GM23338 (cell line): ENCODE measurements around the gene CAPN1. TPM values are rescaled to one million over a fixed set of nuclear protein-coding genes. Genes with fewer than 3 reads are reported as not detected.
A peak's percentile ranks its signal among the peaks of the same experiment; 100 is the strongest.
"Not testable (repeated sequence)": the region's sequence is repeated elsewhere in the genome, so short reads cannot be mapped to it uniquely, and the experiment has no call there.

Experiments
- ATAC-seq: fragments of 200-7000 bp; cut with Tn5 transposase; 3 replicates; pipeline ENCODE4 v1.9.1; 2020
- DNase-seq: peaks from one replicate; pipeline ENCODE4 v3.0.0-alpha.2; 2015; ENCODE audit warnings: low spot score
- H2AFZ ChIP-seq: fragments of 200-600 bp; sonication (generic); 2 replicates; pipeline ENCODE4 v1.8.0; 2016; ENCODE audit warnings: antibody characterized with exemption, mild to moderate bottlenecking, moderate library complexity
- H3F3A ChIP-seq: fragments of 200-600 bp; sonication (generic); replicated peaks from 2 replicates; pipeline ENCODE4 v1.8.0; 2017; ENCODE audit warnings: antibody characterized with exemption, mixed run types, low read depth
- H3K27ac ChIP-seq: fragments of 200-600 bp; sonication (generic); 2 replicates; pipeline ENCODE4 v1.6.1; 2016; ENCODE audit warnings: low read depth
- H3K27me3 ChIP-seq: fragments of 200-600 bp; sonication (generic); 2 replicates; pipeline ENCODE4 v1.8.0; 2016; ENCODE audit warnings: mild to moderate bottlenecking, mixed run types, moderate library complexity; ENCODE audit not compliant: insufficient read depth
- H3K36me3 ChIP-seq: fragments of 200-600 bp; sonication (generic); 2 replicates; pipeline ENCODE4 v1.8.0; 2016; ENCODE audit warnings: mild to moderate bottlenecking; ENCODE audit not compliant: insufficient read depth
- H3K4me1 ChIP-seq: fragments of 200-600 bp; sonication (generic); 2 replicates; pipeline ENCODE4 v1.8.0; 2016; ENCODE audit warnings: mild to moderate bottlenecking, moderate library complexity; ENCODE audit not compliant: insufficient read depth
- H3K4me2 ChIP-seq: fragments of 200-600 bp; sonication (generic); 2 replicates; pipeline ENCODE4 v1.7.1; 2017; ENCODE audit warnings: mixed run types
- H3K4me3 ChIP-seq: fragments of 200-600 bp; sonication (generic); 2 replicates; pipeline ENCODE4 v1.6.1; 2016; ENCODE audit warnings: mixed run types
- H3K79me2 ChIP-seq: fragments of 200-600 bp; sonication (generic); replicated peaks from 2 replicates; pipeline ENCODE4 v1.8.0; 2017; ENCODE audit warnings: mild to moderate bottlenecking; ENCODE audit not compliant: insufficient read depth
- H3K9me2 ChIP-seq: fragments of 200-600 bp; sonication (generic); 2 replicates; pipeline ENCODE4 v1.8.0; 2017; ENCODE audit not compliant: insufficient read depth
- H4K20me1 ChIP-seq: fragments of 200-600 bp; sonication (generic); replicated peaks from 2 replicates; pipeline ENCODE4 v1.8.0; 2017; ENCODE audit warnings: mild to moderate bottlenecking; ENCODE audit not compliant: insufficient read depth
- H3K27ac Mint-ChIP-seq: 2 replicates; pipeline ENCODE4 v1.8.0; 2020; ENCODE audit warnings: inconsistent platforms, mild to moderate bottlenecking, moderate library complexity, mixed read lengths
- H3K27me3 Mint-ChIP-seq: 3 replicates; pipeline ENCODE4 v1.8.0; 2022; ENCODE audit warnings: low read depth, mild to moderate bottlenecking, moderate library complexity, mixed read lengths, inconsistent platforms; ENCODE audit not compliant: insufficient read depth, poor library complexity
- H3K36me3 Mint-ChIP-seq: 3 replicates; pipeline ENCODE4 v1.8.0; 2021; ENCODE audit warnings: low read depth, mild to moderate bottlenecking, inconsistent platforms, moderate library complexity, mixed read lengths
- H3K4me1 Mint-ChIP-seq: 3 replicates; pipeline ENCODE4 v1.8.0; 2020; ENCODE audit warnings: mild to moderate bottlenecking, inconsistent platforms, mixed read lengths
- H3K4me3 Mint-ChIP-seq: 3 replicates; pipeline ENCODE4 v1.8.0; 2021; ENCODE audit warnings: moderate library complexity, mild to moderate bottlenecking, inconsistent platforms, mixed read lengths
- H3K9me3 Mint-ChIP-seq: 3 replicates; pipeline ENCODE4 v1.8.0; 2020; ENCODE audit warnings: moderate library complexity, mild to moderate bottlenecking, inconsistent platforms, mixed read lengths
- JUNB ChIP-seq: IDR thresholded peaks from one replicate; pipeline ENCODE4 v1.6.1; 2016; ENCODE audit warnings: antibody characterized with exemption; ENCODE audit not compliant: unreplicated experiment
- NANOG ChIP-seq: IDR thresholded peaks from 2 replicates; pipeline ENCODE4 v1.6.1; 2016; ENCODE audit warnings: antibody characterized with exemption, borderline replicate concordance
- STAT1 ChIP-seq: IDR thresholded peaks from one replicate; pipeline ENCODE4 v1.6.1; 2016; ENCODE audit warnings: antibody characterized with exemption; ENCODE audit not compliant: unreplicated experiment
- polyA plus RNA-seq: library from polyadenylated mRNA; unstranded; fragments of >200 nt; fragmentation: Nextera tagmentation; extraction: Ambion mirVana; gene quantifications from 2 replicates; pipeline ENCODE4 v1.2.1, GENCODE V29; 2016
- total RNA-seq: library from RNA; depleted of rRNA; stranded (reverse); fragments of >200 nt; shearing (Covaris generic); gene quantifications from 2 replicates; pipeline ENCODE4 v1.2.3, GENCODE V29; 2014
- TF ChIP-seq, protein P1 (sequence below): IDR thresholded peaks from one replicate; pipeline ENCODE4 v1.6.1; 2018; ENCODE audit warnings: antibody characterized with exemption; ENCODE audit not compliant: unreplicated experiment
- TF ChIP-seq, protein P2 (sequence below), 2 experiments: fragments of 200-600 bp in 1 of 2; sonication (generic) in 1 of 2; conservative IDR thresholded peaks; 2 replicates each; pipeline versions ENCODE4 v1.5.1 to v1.6.1; 2016 to 2017; ENCODE audit warnings: antibody characterized with exemption in 2 of 2, low read depth in 2 of 2, mild to moderate bottlenecking in 2 of 2, moderate library complexity in 1 of 2

CAPN1 gene
- total and polyA plus RNA-seq, 2 experiments from 2014 or later = 67.3 to 277 TPM

DNA sequence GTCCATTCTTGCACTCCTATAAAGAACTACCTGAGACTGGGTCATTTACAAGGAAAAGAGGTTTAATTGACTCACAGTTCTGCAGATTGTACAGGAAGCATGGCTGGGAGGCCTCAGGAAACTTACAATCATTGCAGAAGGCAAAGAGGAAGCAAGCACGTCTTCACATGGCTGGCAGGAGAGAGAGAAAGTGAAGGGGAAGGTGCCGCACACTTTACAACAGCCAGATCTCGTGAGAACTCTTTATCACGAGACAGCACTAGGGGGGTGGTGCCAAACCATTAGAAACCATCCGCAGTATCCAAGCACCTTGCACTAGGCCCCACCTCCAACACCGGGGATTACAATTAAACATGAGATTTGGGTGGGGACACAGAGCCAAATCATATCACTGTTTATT, 60.7 kb downstream of the CAPN1 start:
- Mint-ChIP-seq H3K27me3 (peaks cover 6% of the 10 kb centered on the region), H3K27ac (no peak overlapping the region; the same call in 1 of the 2 replicates)

DNA sequence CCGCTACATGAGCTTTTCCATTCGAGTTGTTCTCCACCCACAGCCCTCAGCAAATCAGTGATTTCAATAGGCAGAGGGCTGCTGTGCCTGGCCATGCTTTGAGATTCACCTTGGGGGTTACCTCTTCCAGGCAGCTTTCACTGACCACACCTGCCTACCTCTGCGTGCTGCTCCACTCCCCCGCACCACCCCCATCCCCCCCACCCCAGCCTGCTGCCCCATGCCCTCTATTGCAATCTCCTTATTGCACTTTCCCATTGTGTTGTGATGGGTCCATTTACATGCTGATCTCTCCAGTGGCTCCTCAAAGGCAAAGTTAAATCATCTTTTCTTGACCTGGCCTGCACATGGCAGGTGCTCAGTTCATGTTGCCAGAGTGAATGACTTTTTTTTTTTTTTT, 62.1 kb downstream of the CAPN1 start:
- H3K27ac Mint-ChIP-seq = peak overlapping the region; percentile 46
- TF ChIP-seq, protein P1, sequence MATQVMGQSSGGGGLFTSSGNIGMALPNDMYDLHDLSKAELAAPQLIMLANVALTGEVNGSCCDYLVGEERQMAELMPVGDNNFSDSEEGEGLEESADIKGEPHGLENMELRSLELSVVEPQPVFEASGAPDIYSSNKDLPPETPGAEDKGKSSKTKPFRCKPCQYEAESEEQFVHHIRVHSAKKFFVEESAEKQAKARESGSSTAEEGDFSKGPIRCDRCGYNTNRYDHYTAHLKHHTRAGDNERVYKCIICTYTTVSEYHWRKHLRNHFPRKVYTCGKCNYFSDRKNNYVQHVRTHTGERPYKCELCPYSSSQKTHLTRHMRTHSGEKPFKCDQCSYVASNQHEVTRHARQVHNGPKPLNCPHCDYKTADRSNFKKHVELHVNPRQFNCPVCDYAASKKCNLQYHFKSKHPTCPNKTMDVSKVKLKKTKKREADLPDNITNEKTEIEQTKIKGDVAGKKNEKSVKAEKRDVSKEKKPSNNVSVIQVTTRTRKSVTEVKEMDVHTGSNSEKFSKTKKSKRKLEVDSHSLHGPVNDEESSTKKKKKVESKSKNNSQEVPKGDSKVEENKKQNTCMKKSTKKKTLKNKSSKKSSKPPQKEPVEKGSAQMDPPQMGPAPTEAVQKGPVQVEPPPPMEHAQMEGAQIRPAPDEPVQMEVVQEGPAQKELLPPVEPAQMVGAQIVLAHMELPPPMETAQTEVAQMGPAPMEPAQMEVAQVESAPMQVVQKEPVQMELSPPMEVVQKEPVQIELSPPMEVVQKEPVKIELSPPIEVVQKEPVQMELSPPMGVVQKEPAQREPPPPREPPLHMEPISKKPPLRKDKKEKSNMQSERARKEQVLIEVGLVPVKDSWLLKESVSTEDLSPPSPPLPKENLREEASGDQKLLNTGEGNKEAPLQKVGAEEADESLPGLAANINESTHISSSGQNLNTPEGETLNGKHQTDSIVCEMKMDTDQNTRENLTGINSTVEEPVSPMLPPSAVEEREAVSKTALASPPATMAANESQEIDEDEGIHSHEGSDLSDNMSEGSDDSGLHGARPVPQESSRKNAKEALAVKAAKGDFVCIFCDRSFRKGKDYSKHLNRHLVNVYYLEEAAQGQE = no peak
- TF ChIP-seq, protein P2, sequence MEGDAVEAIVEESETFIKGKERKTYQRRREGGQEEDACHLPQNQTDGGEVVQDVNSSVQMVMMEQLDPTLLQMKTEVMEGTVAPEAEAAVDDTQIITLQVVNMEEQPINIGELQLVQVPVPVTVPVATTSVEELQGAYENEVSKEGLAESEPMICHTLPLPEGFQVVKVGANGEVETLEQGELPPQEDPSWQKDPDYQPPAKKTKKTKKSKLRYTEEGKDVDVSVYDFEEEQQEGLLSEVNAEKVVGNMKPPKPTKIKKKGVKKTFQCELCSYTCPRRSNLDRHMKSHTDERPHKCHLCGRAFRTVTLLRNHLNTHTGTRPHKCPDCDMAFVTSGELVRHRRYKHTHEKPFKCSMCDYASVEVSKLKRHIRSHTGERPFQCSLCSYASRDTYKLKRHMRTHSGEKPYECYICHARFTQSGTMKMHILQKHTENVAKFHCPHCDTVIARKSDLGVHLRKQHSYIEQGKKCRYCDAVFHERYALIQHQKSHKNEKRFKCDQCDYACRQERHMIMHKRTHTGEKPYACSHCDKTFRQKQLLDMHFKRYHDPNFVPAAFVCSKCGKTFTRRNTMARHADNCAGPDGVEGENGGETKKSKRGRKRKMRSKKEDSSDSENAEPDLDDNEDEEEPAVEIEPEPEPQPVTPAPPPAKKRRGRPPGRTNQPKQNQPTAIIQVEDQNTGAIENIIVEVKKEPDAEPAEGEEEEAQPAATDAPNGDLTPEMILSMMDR (conservative IDR thresholded peaks at IDR 0.05; ENCODE audit: low read depth in 2 of 2) = no peak
- peak; percentile 72 for TF ChIP-seq NANOG
- Histone ChIP-seq H3K9me2 (no peaks in the 10 kb centered on the region), H3K4me3 (no peak overlapping the region), H3K27ac (no peak overlapping the region; the same call in 1 of the 2 replicates), H3K79me2 (no peaks in the 10 kb centered on the region), H4K20me1 (no peaks in the 10 kb centered on the region), H3K27me3 (no peaks in the 10 kb centered on the region), H2AFZ (peak overlapping the region; percentile 44; the same call in 1 of the 2 replicates), H3K4me2 (0 out of 2 replicates have a peak overlapping the region, but pooled peaks have one; percentile 55), H3K36me3 (no peaks in the 10 kb centered on the region), H3K4me1 (peaks cover 9% of the 10 kb centered on the region), H3F3A (0 out of 2 replicates have a peak, but pooled peaks cover 2% of the 10 kb centered on the region)
- peaks cover 2% of the 10 kb centered on the region for H3K27me3 Mint-ChIP-seq
- DNase-seq (peak; percentile 52), ATAC-seq (peak; percentile 89)
- H3K9me3 Mint-ChIP-seq = peaks cover 11% of the 10 kb centered on the region; the same call in 2 of the 3 replicates
- H3K4me1 Mint-ChIP-seq = peaks cover 14% of the 10 kb centered on the region
- H3K36me3 Mint-ChIP-seq = peaks cover 23% of the 10 kb centered on the region
- H3K4me3 Mint-ChIP-seq = no peak overlapping the region

More for the DNA sequence above, 60.7 kb downstream of the CAPN1 start:
- Mint-ChIP-seq H3K36me3 (peaks cover 32% of the 10 kb centered on the region), H3K9me3 (peaks cover 11% of the 10 kb centered on the region; the same call in 2 of the 3 replicates), H3K4me1 (peaks cover 14% of the 10 kb centered on the region), H3K4me3 (no peak overlapping the region)
- TF ChIP-seq JUNB = no peak
- TF ChIP-seq, protein P2 (conservative IDR thresholded peaks at IDR 0.05; ENCODE audit: low read depth in 2 of 2) = no peak
- no peak for TF ChIP-seq STAT1
- Histone ChIP-seq H3K36me3 (no peaks in the 10 kb centered on the region), H3K4me3 (no peak overlapping the region), H3K27me3 (no peaks in the 10 kb centered on the region), H2AFZ (no peak overlapping the region), H3K9me2 (no peaks in the 10 kb centered on the region), H3F3A (0 out of 2 replicates have a peak, but pooled peaks cover 2% of the 10 kb centered on the region), H4K20me1 (no peaks in the 10 kb centered on the region), H3K27ac (no peak overlapping the region), H3K4me1 (peaks cover 9% of the 10 kb centered on the region), H3K79me2 (no peaks in the 10 kb centered on the region), H3K4me2 (no peak overlapping the region)
- ATAC-seq (no peak), DNase-seq (no peak)

DNA sequence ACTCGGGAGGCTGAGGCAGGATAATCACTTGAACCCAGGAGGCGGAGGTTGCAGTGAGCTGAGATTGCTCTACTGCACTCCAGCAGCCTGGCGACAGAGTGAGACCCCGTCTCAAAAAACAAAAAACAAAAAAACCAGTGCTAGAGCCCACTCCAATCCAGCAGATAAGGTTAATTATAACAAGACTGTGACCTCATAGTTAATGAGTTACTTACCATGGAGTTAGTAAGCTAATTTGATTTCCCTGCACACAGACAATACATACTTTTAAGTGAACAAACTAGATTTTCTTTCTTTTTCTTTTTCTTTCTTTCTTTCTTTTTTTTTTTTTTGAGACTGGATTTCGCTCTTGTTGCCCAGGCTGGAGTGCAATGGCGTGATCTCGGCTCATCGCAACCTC, 63.3 kb downstream of the CAPN1 start:
- not testable (repeated sequence) for H3K27ac Mint-ChIP-seq, ATAC-seq, H3K9me2 ChIP-seq, H3K27ac ChIP-seq, H3F3A ChIP-seq, H3K79me2 ChIP-seq, H3K4me3 Mint-ChIP-seq, H3K27me3 ChIP-seq, H3K4me2 ChIP-seq, H2AFZ ChIP-seq, DNase-seq, H3K27me3 Mint-ChIP-seq, H3K36me3 ChIP-seq, H3K4me3 ChIP-seq, H4K20me1 ChIP-seq, H3K4me1 ChIP-seq
- Mint-ChIP-seq H3K9me3 (peaks cover 11% of the 10 kb centered on the region; the same call in 2 of the 3 replicates), H3K4me1 (peaks cover 14% of the 10 kb centered on the region), H3K36me3 (peaks cover 19% of the 10 kb centered on the region)
